Ishikawa (cell line): Measurements from ENCODE around the gene BCAN.
A peak's percentile ranks its signal among the peaks of the same experiment; 100 is the strongest.

ENCODE experiments used
- CEBPB ChIP-seq: IDR thresholded peaks from 2 replicates; pipeline ENCODE4 v1.6.1; 2012
- CREB1 ChIP-seq: IDR thresholded peaks from 2 replicates; pipeline ENCODE4 v1.6.1; 2012; ENCODE audit warnings: low read depth
- EGR1 ChIP-seq: IDR thresholded peaks from 2 replicates; pipeline ENCODE4 v1.6.1; 2012
- EP300 ChIP-seq: IDR thresholded peaks from 2 replicates; pipeline ENCODE4 v1.6.1; 2012; ENCODE audit warnings: borderline replicate concordance
- FOXM1 ChIP-seq: IDR thresholded peaks from 2 replicates; pipeline ENCODE4 v1.6.1; 2012; ENCODE audit warnings: low read depth, borderline replicate concordance
- MAX ChIP-seq: IDR thresholded peaks from 2 replicates; pipeline ENCODE4 v1.6.1; 2012
- NFIC ChIP-seq: IDR thresholded peaks from 2 replicates; pipeline ENCODE4 v1.6.1; 2012
- RAD21 ChIP-seq: IDR thresholded peaks from 2 replicates; pipeline ENCODE4 v1.6.1; 2012; ENCODE audit warnings: low read depth
- TAF1 ChIP-seq: IDR thresholded peaks from 2 replicates; pipeline ENCODE4 v1.6.1; 2012; ENCODE audit warnings: low read depth, mild to moderate bottlenecking
- TCF12 ChIP-seq: IDR thresholded peaks from 2 replicates; pipeline ENCODE4 v1.6.1; 2012; ENCODE audit warnings: low read depth
- TEAD4 ChIP-seq: IDR thresholded peaks from 2 replicates; pipeline ENCODE4 v1.6.1; 2012
- USF1 ChIP-seq: IDR thresholded peaks from 2 replicates; pipeline ENCODE4 v1.6.1; 2012
- YY1 ChIP-seq: IDR thresholded peaks from 2 replicates; pipeline ENCODE4 v1.6.1; 2012; ENCODE audit warnings: low read depth
- ZBTB7A ChIP-seq: IDR thresholded peaks from 2 replicates; pipeline ENCODE4 v1.6.1; 2012; ENCODE audit warnings: low read depth
- TF ChIP-seq, protein P1 (sequence below): IDR thresholded peaks from 2 replicates; pipeline ENCODE4 v1.6.1; 2012; ENCODE audit warnings: low read depth, mild to moderate bottlenecking

BCAN gene

GRCh38 chr1:156676820-156677615 is 35.1 kb downstream of the BCAN start, which contains the start of gene NES:
NES (minus strand) TSS chr1:156677407; CDS start chr1:156677264, 143 bp downstream.
- TF ChIP-seq YY1 (no peak), MAX (peak; percentile 96)

- peak; percentile 45; the same call in 1 of the 2 replicates for TF ChIP-seq YY1
- TF ChIP-seq NFIC = no peak
- no peak for TF ChIP-seq TCF12
- TF ChIP-seq EP300 = no peak
- no peak for TF ChIP-seq FOXM1
- TF ChIP-seq RAD21 = peak; percentile 93
- TF ChIP-seq CEBPB = no peak
- TF ChIP-seq, protein P1, sequence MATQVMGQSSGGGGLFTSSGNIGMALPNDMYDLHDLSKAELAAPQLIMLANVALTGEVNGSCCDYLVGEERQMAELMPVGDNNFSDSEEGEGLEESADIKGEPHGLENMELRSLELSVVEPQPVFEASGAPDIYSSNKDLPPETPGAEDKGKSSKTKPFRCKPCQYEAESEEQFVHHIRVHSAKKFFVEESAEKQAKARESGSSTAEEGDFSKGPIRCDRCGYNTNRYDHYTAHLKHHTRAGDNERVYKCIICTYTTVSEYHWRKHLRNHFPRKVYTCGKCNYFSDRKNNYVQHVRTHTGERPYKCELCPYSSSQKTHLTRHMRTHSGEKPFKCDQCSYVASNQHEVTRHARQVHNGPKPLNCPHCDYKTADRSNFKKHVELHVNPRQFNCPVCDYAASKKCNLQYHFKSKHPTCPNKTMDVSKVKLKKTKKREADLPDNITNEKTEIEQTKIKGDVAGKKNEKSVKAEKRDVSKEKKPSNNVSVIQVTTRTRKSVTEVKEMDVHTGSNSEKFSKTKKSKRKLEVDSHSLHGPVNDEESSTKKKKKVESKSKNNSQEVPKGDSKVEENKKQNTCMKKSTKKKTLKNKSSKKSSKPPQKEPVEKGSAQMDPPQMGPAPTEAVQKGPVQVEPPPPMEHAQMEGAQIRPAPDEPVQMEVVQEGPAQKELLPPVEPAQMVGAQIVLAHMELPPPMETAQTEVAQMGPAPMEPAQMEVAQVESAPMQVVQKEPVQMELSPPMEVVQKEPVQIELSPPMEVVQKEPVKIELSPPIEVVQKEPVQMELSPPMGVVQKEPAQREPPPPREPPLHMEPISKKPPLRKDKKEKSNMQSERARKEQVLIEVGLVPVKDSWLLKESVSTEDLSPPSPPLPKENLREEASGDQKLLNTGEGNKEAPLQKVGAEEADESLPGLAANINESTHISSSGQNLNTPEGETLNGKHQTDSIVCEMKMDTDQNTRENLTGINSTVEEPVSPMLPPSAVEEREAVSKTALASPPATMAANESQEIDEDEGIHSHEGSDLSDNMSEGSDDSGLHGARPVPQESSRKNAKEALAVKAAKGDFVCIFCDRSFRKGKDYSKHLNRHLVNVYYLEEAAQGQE = no peak
- no peak for TF ChIP-seq USF1
- TF ChIP-seq TEAD4 = peak; percentile 39; the same call in 1 of the 2 replicates
- no peak for TF ChIP-seq EGR1
- 0 out of 2 replicates have a peak, but pooled peaks have one; percentile 63 for TF ChIP-seq ZBTB7A
- TF ChIP-seq MAX = no peak
Measured at GRCh38 chr1:156677616-156678596, 36.0 kb downstream of the BCAN start.

DNA sequence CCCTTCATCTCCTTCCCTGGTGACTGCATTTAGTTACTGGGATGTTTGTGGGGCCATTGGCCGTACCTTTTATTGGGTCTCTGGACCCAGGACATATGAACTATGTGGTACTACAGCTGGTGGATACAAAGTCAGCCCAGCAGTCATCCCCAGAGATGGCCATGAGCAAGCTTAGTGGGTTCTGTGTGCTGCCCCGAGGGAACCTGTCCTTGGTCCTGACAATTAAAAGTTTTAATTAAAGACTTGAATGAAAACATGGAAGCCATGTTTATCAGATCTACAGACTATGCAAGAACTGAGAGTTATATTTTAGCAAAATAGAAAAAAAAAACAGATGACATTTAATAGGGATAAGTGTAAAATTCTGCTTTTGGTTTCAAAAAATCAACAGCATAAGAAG is 38.1 kb downstream of the BCAN start:
- TF ChIP-seq MAX (no peak), FOXM1 (no peak), RAD21 (no peak), CREB1 (no peak), TCF12 (no peak)
- TF ChIP-seq, protein P1 = peak; percentile 73

DNA sequence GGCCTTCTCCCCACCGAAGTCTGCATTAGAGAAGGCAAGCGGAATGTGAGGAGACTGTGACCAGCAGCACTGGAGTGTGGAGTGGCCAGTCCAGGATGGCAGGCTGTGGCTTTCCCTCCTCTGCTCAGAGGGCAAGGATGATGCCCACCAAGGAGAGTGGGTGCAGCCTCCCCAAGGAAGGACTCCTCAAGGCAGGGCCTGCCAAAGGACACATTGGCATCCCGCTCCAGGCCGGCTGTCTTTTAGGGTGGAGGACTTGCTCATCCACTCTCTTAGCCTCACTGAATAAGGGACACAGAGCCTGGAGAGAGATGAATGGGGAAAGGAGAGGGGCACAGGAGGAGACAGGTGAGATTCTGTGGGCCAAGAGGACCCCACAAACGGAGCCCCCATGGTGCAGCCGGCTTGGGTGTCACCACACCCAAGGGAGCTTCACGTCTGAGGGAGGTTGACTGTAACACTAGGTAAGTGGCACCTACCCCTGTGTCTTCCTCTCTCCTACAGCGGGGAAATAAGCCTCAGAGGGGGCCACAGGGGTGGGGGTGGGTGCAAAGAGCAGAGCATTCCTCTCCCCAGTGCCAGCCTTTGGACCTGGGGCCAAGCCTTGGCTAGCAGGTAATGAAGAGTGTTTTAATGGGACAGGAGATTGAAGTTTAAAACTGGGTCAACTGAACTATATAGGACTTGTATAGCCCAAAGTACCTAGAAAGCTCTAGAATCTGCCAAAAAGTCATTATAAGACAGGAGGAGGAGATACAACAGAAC is 39.5 kb downstream of the BCAN start:
- TF ChIP-seq NFIC (no peak), FOXM1 (no peak), MAX (no peak)

DNA sequence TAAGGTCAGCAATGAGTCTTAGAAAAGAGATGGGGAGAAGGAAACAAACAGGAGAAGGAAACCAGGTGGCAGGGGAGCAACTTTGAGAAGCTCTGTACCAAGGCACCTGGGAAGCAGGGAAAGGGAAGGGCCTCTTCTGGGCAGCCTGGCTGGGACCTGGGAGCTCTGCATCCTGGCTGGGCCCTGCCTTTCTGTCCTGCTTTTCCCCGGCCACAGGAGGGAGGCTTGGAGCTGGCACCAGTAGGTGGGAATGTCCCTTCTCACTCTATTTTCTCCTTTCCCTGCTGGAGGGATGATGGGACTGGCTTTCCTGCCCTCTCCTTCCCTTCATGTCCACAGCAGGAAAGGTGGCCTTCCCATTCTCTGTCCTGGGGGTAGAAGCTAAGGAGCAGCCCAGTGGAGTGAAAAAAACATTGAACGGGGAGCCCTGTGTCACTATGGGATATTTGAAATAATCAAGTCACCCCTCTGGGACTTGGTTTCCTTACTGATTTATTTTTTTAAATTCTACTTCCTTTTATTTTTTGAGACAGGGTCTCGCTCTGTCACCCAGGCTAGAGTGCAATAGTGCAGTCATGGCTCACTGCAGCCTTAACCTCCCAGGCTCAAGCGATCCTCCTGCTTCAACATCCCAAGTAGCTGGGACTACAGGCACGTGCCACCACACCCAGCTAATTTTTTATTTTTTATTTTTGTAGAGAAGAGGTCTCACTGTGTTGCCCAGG is 40.4 kb downstream of the BCAN start:
- no peak for TF ChIP-seq FOXM1
- no peak for TF ChIP-seq ZBTB7A
- no peak for TF ChIP-seq CEBPB
- no peak for TF ChIP-seq TEAD4
- TF ChIP-seq EP300 = no peak
- TF ChIP-seq EGR1 = no peak
- no peak for TF ChIP-seq TAF1
- no peak for TF ChIP-seq NFIC
- no peak for TF ChIP-seq CREB1
- TF ChIP-seq, protein P1 = no peak
- no peak for TF ChIP-seq TCF12
- no peak for TF ChIP-seq YY1
- no peak for TF ChIP-seq RAD21
- no peak for TF ChIP-seq MAX
- no peak for TF ChIP-seq USF1
